CD4-positive, alpha-beta memory T cell (primary cell): ENCODE measurements around the gene GRIP2. TPM values are rescaled to one million over a fixed set of nuclear protein-coding genes. Genes with fewer than 3 reads are reported as not detected.

ENCODE experiments used
- CTCF ChIA-PET: fragments of 350-600 bp; sonication (Branson Sonifier 250); formaldehyde crosslinking; loops from one replicate; lab custom pipeline; 2021; ENCODE audit warnings: inconsistent platforms; ENCODE audit not compliant: partially characterized antibody; lab: Charles Lee
- POLR2A ChIA-PET: fragments of 350-600 bp; sonication (Branson Sonifier 250); formaldehyde crosslinking; loops from one replicate; lab custom pipeline; 2021; ENCODE audit not compliant: partially characterized antibody; lab: Charles Lee
- DNase-seq, 5 donors: peaks; one replicate each; pipeline versions ENCODE4 v3.0.0 to v3.0.0-alpha.2; 2020 to 2022; ENCODE audit warnings: mixed read lengths in 1 of 5
- H3K27ac ChIP-seq: one replicate; pipeline ENCODE4 v1.7.0; 2013; ENCODE audit warnings: low read depth, low read length
- H3K27me3 ChIP-seq: 2 replicates; pipeline ENCODE4 v1.7.0; 2013; ENCODE audit warnings: mild to moderate bottlenecking, low read length, moderate library complexity; ENCODE audit not compliant: insufficient read depth
- H3K36me3 ChIP-seq: 2 replicates; pipeline ENCODE4 v1.7.0; 2013; ENCODE audit warnings: mild to moderate bottlenecking, low read length, moderate library complexity; ENCODE audit not compliant: insufficient read depth
- H3K4me1 ChIP-seq: 2 replicates; pipeline ENCODE4 v1.7.0; 2013; ENCODE audit warnings: mild to moderate bottlenecking, low read length, moderate library complexity; ENCODE audit not compliant: insufficient read depth
- H3K4me3 ChIP-seq, 2 donors: one replicate each; pipeline ENCODE4 v1.7.0; 2013; ENCODE audit warnings: low read length in 2 of 2, mild to moderate bottlenecking in 1 of 2
- H3K9me3 ChIP-seq, 2 donors: one replicate each; pipeline ENCODE4 v1.7.0; 2013; ENCODE audit warnings: low read length in 2 of 2, control low read depth in 1 of 2; ENCODE audit not compliant: control insufficient read depth in 1 of 2
- H3K27ac Mint-ChIP-seq, 7 donors: one replicate each; pipeline ENCODE4 v1.8.0; 2020 to 2021; ENCODE audit warnings: mixed read lengths in 7 of 7, mild to moderate bottlenecking in 6 of 7, inconsistent platforms in 3 of 7, moderate library complexity in 3 of 7
- H3K27me3 Mint-ChIP-seq, 2 donors: one replicate each; pipeline ENCODE4 v1.8.0; 2020 to 2021; ENCODE audit warnings: mixed read lengths in 2 of 2
- H3K36me3 Mint-ChIP-seq, 2 donors: one replicate each; pipeline ENCODE4 v1.8.0; 2020 to 2021; ENCODE audit warnings: mixed read lengths in 2 of 2, inconsistent platforms in 1 of 2, mild to moderate bottlenecking in 1 of 2
- H3K4me1 Mint-ChIP-seq, 4 donors: one replicate each; pipeline ENCODE4 v1.8.0; 2020 to 2021; ENCODE audit warnings: mixed read lengths in 4 of 4, mild to moderate bottlenecking in 1 of 4
- H3K4me3 Mint-ChIP-seq, 8 donors: one replicate each; pipeline ENCODE4 v1.8.0; 2020 to 2021; ENCODE audit warnings: mixed read lengths in 8 of 8, mild to moderate bottlenecking in 7 of 8, moderate library complexity in 6 of 8, inconsistent platforms in 3 of 8
- H3K9me3 Mint-ChIP-seq, 8 donors: one replicate each; pipeline ENCODE4 v1.8.0; 2020 to 2021; ENCODE audit warnings: mixed read lengths in 8 of 8, mild to moderate bottlenecking in 5 of 8, inconsistent platforms in 3 of 8, moderate library complexity in 1 of 8
- intact Hi-C: fragments of 100-400 bp; cut with micrococcal nuclease; formaldehyde crosslinking; loops from one replicate; pipeline ENCODE4 v1.15.1; 2023
- polyA plus RNA-seq, 2 donors: library from polyadenylated mRNA; unstranded; fragments of 300-500 nt; fragmentation: Illumina TruSeq; gene quantifications; one replicate each; pipeline ENCODE4 v1.2.3, GENCODE V29; 2021
- total RNA-seq, 2 experiments: library from RNA; stranded (reverse); gene quantifications; one replicate each; pipeline ENCODE4 v1.2.3, GENCODE V29; 2021

The GRIP2 gene
- total and polyA plus RNA-seq, 4 experiments from 2014 or later = not detected

GRCh38 chr3:14577897-14578296 lies 37.8 kb upstream of the GRIP2 start:
- Mint-ChIP-seq H3K9me3 (no peaks in the 10 kb centered on the region), H3K4me1 (no peaks in the 10 kb centered on the region), H3K36me3 (no peaks in the 10 kb centered on the region), H3K27ac (no peak overlapping the region), H3K4me3 (no peak overlapping the region), H3K27me3 (peaks cover 13 to 17% of the 10 kb centered on the region in 2 donors)
- no peak for DNase-seq
- no peaks in the 10 kb centered on the region for H3K9me3 ChIP-seq
- H3K27ac ChIP-seq = no peak overlapping the region
- intact Hi-C loops = no loop called here
- H3K36me3 ChIP-seq = no peaks in the 10 kb centered on the region
- ChIA-PET POLR2A (no interaction called here), CTCF (no interaction called here)
- H3K27me3 ChIP-seq = no peaks in the 10 kb centered on the region
- no peaks in the 10 kb centered on the region for H3K4me1 ChIP-seq
- no peak overlapping the region for H3K4me3 ChIP-seq

GRCh38 chr3:14576163-14576562 lies 36.0 kb upstream of the GRIP2 start:
- Histone ChIP-seq H3K9me3 (no peaks in the 10 kb centered on the region), H3K36me3 (no peaks in the 10 kb centered on the region), H3K27ac (no peak overlapping the region), H3K4me1 (no peaks in the 10 kb centered on the region), H3K27me3 (no peaks in the 10 kb centered on the region), H3K4me3 (no peak overlapping the region)
- CTCF ChIA-PET = interaction anchor here (1.2 kb wide), 1 partner anchor 372 kb away, joined by 4 read pairs; no protein-coding TSS in a partner anchor
- Mint-ChIP-seq H3K4me1 (no peaks in the 10 kb centered on the region), H3K9me3 (no peaks in the 10 kb centered on the region), H3K27me3 (peaks cover 7 to 9% of the 10 kb centered on the region in 2 donors), H3K4me3 (no peak overlapping the region), H3K36me3 (no peaks in the 10 kb centered on the region), H3K27ac (no peak overlapping the region)
- POLR2A ChIA-PET = no interaction called here
- no peak for DNase-seq
- intact Hi-C loops = no loop called here

GRCh38 chr3:14574183-14574582 lies 34.0 kb upstream of the GRIP2 start:
- no peaks in the 10 kb centered on the region for H3K36me3 Mint-ChIP-seq
- H3K4me1 ChIP-seq = no peaks in the 10 kb centered on the region
- peaks cover 0 to 1% (median 0%) of the 10 kb centered on the region in 4 donors for H3K4me1 Mint-ChIP-seq
- no peak for DNase-seq
- H3K9me3 ChIP-seq = no peaks in the 10 kb centered on the region
- H3K36me3 ChIP-seq = no peaks in the 10 kb centered on the region
- H3K27ac Mint-ChIP-seq = peak overlapping the region in 1 of 7 donors; percentile 5
- H3K4me3 Mint-ChIP-seq = no peak overlapping the region
- POLR2A ChIA-PET = no interaction called here
- peaks cover 3 to 7% of the 10 kb centered on the region in 2 donors for H3K27me3 Mint-ChIP-seq
- no peak overlapping the region for H3K27ac ChIP-seq
- no peaks in the 10 kb centered on the region for H3K27me3 ChIP-seq
- H3K4me3 ChIP-seq = no peak overlapping the region
- intact Hi-C loops = no loop called here
- H3K9me3 Mint-ChIP-seq = no peaks in the 10 kb centered on the region
- CTCF ChIA-PET = no interaction called here

GRCh38 chr3:14573706-14574105 lies 33.6 kb upstream of the GRIP2 start:
- ChIA-PET POLR2A (no interaction called here), CTCF (no interaction called here)
- Histone ChIP-seq H3K36me3 (no peaks in the 10 kb centered on the region), H3K27me3 (no peaks in the 10 kb centered on the region), H3K27ac (no peak overlapping the region), H3K9me3 (no peaks in the 10 kb centered on the region), H3K4me3 (no peak overlapping the region), H3K4me1 (no peaks in the 10 kb centered on the region)
- Mint-ChIP-seq H3K27me3 (peaks cover under 1 to 6% of the 10 kb centered on the region in 2 donors), H3K36me3 (no peaks in the 10 kb centered on the region), H3K27ac (no peak overlapping the region), H3K4me1 (peaks cover 0 to 1% (median 0%) of the 10 kb centered on the region in 4 donors), H3K9me3 (no peaks in the 10 kb centered on the region), H3K4me3 (no peak overlapping the region)
- intact Hi-C loops = no loop called here
- DNase-seq = no peak

DNA sequence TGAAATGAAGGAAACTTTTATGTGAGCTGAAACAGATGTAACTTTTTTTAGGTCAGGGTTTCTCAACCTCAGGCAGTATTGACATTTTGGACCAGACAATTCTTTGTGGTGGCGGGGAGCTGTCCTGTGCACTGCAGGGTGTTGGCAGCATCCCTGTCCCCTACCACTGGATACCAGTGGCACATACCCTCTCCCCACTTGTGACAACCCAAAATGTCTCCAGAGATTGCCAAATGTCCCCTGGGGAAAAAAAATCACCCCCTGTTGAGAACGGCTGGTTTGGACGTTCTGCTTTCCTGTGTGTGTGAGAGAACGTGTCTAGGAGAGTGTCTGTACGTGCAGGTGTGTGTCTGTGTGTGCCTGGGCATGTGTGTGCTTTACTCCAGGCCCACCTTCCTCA lies 30.7 kb upstream of the GRIP2 start:
- no peak overlapping the region for H3K4me3 Mint-ChIP-seq
- H3K27ac Mint-ChIP-seq = no peak overlapping the region
- H3K9me3 Mint-ChIP-seq = no peaks in the 10 kb centered on the region
- POLR2A ChIA-PET = no interaction called here
- CTCF ChIA-PET = interaction anchor here (1.5 kb wide), 1 partner anchor 25 kb away, joined by 6 read pairs; no protein-coding TSS in a partner anchor
- H3K36me3 Mint-ChIP-seq = no peaks in the 10 kb centered on the region
- H3K27me3 ChIP-seq = no peaks in the 10 kb centered on the region
- H3K27ac ChIP-seq = no peak overlapping the region
- H3K27me3 Mint-ChIP-seq = peaks cover 4 to 5% of the 10 kb centered on the region in 2 donors
- H3K36me3 ChIP-seq = no peaks in the 10 kb centered on the region
- no peaks in the 10 kb centered on the region for H3K9me3 ChIP-seq
- no peak overlapping the region for H3K4me3 ChIP-seq
- H3K4me1 Mint-ChIP-seq = peaks cover 0 to 1% (median 0%) of the 10 kb centered on the region in 4 donors
- no peak for DNase-seq
- H3K4me1 ChIP-seq = no peaks in the 10 kb centered on the region
- intact Hi-C loops = no loop called here

DNA sequence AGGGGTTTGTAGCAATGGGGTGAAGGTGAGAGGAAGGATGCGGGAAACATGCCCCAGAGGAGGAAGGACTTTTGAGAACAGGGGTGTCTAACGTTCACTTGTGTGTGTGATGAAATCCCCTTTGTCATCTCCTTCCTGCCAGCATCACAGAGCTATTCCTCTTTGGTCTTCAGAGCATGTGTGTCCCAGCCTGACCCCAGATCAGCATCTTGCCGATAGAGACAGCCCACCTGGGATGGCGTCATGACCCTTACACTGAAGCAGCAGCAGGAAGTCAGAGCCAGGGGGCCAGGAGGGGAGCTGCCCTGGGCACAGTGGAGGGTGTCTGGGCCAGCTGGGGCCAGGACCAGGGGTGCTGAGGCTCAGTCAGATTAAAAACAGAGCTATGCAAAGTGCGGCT lies 29.9 kb upstream of the GRIP2 start:
- CTCF ChIA-PET = no interaction called here
- peaks cover 5 to 7% of the 10 kb centered on the region in 2 donors for H3K27me3 Mint-ChIP-seq
- H3K4me3 Mint-ChIP-seq = no peak overlapping the region

GRCh38 chr3:14569474-14570000 lies 29.4 kb upstream of the GRIP2 start:
- no peaks in the 10 kb centered on the region for H3K36me3 ChIP-seq
- peaks cover under 1 to 7% of the 10 kb centered on the region in 2 donors for H3K27me3 Mint-ChIP-seq
- peaks cover 0 to 1% (median 0%) of the 10 kb centered on the region in 4 donors for H3K4me1 Mint-ChIP-seq
- H3K4me1 ChIP-seq = no peaks in the 10 kb centered on the region
- no peak overlapping the region for H3K4me3 ChIP-seq
- no peaks in the 10 kb centered on the region for H3K36me3 Mint-ChIP-seq
- H3K27ac ChIP-seq = no peak overlapping the region
- ChIA-PET CTCF (no interaction called here), POLR2A (interaction anchor here (1.0 kb wide), 1 partner anchor 11 kb away, joined by 3 read pairs; no protein-coding TSS in a partner anchor)
- H3K4me3 Mint-ChIP-seq = no peak overlapping the region
- intact Hi-C loops = no loop called here
- no peaks in the 10 kb centered on the region for H3K9me3 Mint-ChIP-seq
- H3K27ac Mint-ChIP-seq = no peak overlapping the region
- DNase-seq = no peak
- H3K27me3 ChIP-seq = no peaks in the 10 kb centered on the region
- no peaks in the 10 kb centered on the region for H3K9me3 ChIP-seq

More for the DNA sequence above, 29.9 kb upstream of the GRIP2 start:
- H3K27ac Mint-ChIP-seq = no peak overlapping the region
- intact Hi-C loops = no loop called here
- no peaks in the 10 kb centered on the region for H3K36me3 Mint-ChIP-seq
- H3K9me3 ChIP-seq = no peaks in the 10 kb centered on the region
- H3K4me3 ChIP-seq = no peak overlapping the region
- no peak for DNase-seq
- no peak overlapping the region for H3K27ac ChIP-seq
- no peaks in the 10 kb centered on the region for H3K36me3 ChIP-seq
- POLR2A ChIA-PET = no interaction called here
- peaks cover 0 to 1% (median 0%) of the 10 kb centered on the region in 4 donors for H3K4me1 Mint-ChIP-seq
- H3K9me3 Mint-ChIP-seq = no peaks in the 10 kb centered on the region
- no peaks in the 10 kb centered on the region for H3K27me3 ChIP-seq
- H3K4me1 ChIP-seq = no peaks in the 10 kb centered on the region
